ENCODE measurements around the gene MANSC4. TPM values are rescaled to one million over a fixed set of nuclear protein-coding genes. Genes with fewer than 3 reads are reported as not detected.

MANSC4 gene
- total RNA-seq, 1 donor from 2014 or later, result not detected

DNA sequence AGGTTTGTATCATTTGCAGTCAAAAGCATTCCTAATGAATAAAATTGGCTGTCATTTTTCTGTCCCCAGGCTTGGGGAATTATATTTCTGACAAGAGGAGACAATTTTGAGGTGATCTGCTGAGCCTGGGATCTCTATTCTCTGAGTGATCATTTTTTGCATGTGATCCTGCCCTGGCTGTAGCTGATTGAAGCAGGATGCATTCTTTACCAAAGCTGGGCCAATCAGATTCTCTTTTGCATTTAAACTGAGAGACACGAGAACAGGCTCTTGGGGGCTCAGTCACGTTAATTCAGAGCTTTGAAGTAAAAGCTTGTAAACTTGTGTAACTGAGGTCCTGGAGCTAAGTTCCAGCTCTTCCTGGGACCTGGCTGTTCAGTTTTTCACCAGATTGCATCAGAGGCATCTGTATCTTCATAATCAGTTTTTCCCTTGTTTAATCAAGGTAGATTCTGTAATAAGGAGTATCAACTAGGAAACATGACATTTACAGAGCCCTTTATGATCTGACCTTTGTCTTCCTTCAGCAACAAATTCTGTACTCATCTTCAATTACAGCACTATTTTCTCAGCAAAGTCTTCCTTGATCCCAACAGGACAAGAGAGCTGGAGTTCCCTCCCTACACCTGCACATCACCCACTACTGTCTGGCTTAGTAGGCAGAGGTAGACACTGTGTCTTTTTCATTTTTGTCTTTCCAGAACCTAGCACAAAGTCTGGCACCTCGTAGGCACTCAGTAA is 35.0 kb upstream of the MANSC4 start:
- TF ChIP-seq, protein P1, sequence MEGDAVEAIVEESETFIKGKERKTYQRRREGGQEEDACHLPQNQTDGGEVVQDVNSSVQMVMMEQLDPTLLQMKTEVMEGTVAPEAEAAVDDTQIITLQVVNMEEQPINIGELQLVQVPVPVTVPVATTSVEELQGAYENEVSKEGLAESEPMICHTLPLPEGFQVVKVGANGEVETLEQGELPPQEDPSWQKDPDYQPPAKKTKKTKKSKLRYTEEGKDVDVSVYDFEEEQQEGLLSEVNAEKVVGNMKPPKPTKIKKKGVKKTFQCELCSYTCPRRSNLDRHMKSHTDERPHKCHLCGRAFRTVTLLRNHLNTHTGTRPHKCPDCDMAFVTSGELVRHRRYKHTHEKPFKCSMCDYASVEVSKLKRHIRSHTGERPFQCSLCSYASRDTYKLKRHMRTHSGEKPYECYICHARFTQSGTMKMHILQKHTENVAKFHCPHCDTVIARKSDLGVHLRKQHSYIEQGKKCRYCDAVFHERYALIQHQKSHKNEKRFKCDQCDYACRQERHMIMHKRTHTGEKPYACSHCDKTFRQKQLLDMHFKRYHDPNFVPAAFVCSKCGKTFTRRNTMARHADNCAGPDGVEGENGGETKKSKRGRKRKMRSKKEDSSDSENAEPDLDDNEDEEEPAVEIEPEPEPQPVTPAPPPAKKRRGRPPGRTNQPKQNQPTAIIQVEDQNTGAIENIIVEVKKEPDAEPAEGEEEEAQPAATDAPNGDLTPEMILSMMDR (IDR thresholded peaks at IDR 0.05; ENCODE audit: insufficient read depth, low read length, poor library complexity, severe bottlenecking), result no peak
- Histone ChIP-seq H3K27me3 (ENCODE audit: control insufficient read depth, insufficient read depth, low read length) (no peaks in the 10 kb centered on the region), H3K4me3 (ENCODE audit: low read depth, low read length) (no peak overlapping the region), H3K36me3 (ENCODE audit: control insufficient read depth, insufficient read depth, low read length) (no peaks in the 10 kb centered on the region)
- no peak for DNase-seq (ENCODE audit: low read depth)

DNA sequence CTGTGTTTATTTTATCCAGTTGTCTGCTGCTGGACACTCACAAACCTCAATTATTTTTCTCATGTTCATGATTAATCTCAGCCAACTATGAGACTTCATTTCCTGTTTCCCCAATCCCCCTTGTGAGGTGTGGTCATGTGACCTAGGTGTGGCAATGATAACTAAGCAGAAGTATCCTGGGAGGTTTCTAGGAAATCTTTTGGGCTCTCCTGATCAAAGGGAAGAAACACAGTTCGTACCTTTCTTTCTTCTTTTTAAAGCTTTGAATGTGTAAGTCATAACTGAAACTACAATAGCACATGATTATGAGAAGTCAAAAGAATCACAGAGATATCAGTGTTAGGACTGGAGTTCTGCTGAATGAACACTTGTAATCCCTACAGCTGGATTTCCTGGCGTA is 34.4 kb upstream of the MANSC4 start:
- DNase-seq (ENCODE audit: low read depth), result no peak
- TF ChIP-seq, protein P1 (IDR thresholded peaks at IDR 0.05; ENCODE audit: insufficient read depth, low read length, poor library complexity, severe bottlenecking), result no peak

DNA sequence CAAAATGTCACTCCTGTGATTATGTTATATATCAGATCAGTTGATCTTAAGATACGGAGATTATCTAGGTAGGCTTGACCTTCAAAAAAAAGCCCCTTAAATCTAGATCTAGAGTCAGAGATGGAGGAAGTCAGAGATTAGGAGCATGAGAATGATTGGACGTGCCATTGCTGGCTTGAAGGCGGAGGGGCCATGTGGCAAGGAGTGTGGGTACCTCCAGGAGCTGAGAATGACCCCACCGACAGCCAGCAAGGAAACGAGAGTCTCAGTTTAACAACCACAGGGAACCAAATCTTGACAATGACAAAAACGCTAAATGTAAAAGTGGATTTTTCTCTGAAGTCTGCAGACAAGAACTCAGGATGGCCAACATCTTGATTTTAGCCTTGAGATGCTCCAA is 32.5 kb upstream of the MANSC4 start:
- no peaks in the 10 kb centered on the region for H3K27me3 ChIP-seq (ENCODE audit: control insufficient read depth, insufficient read depth, low read length)
- TF ChIP-seq, protein P1 (IDR thresholded peaks at IDR 0.05; ENCODE audit: insufficient read depth, low read length, poor library complexity, severe bottlenecking), result no peak
- no peak for DNase-seq (ENCODE audit: low read depth)
- H3K4me3 ChIP-seq (ENCODE audit: low read depth, low read length), result no peak overlapping the region
- no peaks in the 10 kb centered on the region for H3K36me3 ChIP-seq (ENCODE audit: control insufficient read depth, insufficient read depth, low read length)

More for the DNA sequence above, 34.4 kb upstream of the MANSC4 start:
- Histone ChIP-seq H3K4me3 (ENCODE audit: low read depth, low read length) (no peak overlapping the region), H3K27me3 (ENCODE audit: control insufficient read depth, insufficient read depth, low read length) (no peaks in the 10 kb centered on the region), H3K36me3 (ENCODE audit: control insufficient read depth, insufficient read depth, low read length) (no peaks in the 10 kb centered on the region)

DNA sequence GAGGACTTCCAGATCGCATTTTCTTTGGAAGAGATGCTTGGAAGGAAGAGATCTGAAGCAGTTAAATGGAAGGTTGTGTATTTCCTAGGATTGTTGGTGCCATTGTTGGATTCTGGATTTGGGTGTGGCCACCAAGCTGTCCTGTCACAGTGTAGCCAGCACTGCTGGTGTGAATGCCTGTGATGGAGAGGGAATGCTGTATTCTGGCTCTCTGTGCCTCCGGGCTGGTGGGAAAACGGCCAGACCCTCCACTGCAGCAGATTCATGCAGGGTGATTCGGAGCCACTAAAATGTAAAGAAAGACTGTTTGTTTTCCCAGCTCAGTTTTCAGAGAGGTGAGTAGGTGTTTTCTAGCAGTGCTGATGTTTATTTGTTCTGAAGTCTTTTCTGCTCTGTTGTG is 30.7 kb upstream of the MANSC4 start:
- TF ChIP-seq, protein P1 (IDR thresholded peaks at IDR 0.05; ENCODE audit: insufficient read depth, low read length, poor library complexity, severe bottlenecking), result no peak
- Histone ChIP-seq H3K4me3 (ENCODE audit: low read depth, low read length) (no peak overlapping the region), H3K27me3 (ENCODE audit: control insufficient read depth, insufficient read depth, low read length) (no peaks in the 10 kb centered on the region), H3K36me3 (ENCODE audit: control insufficient read depth, insufficient read depth, low read length) (no peaks in the 10 kb centered on the region)
- DNase-seq (ENCODE audit: low read depth), result no peak

DNA sequence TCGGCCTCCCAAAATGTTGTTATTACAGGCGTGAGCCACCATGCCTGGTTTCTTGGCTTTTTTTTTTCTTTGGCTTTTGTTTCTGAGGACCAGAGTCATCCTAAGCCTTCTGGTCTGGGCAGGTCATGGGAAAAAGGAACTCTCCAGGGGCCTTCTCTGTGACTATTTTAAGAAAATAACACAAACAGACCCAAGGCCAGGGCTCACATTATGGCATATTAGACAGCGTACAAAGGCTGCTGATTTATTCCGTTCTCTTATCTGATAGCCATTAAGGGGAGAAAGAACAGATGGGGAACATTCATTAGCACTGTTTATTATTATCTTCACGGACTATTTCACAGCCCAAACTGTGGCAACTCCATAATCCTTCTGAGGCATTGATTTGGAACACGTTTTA is 28.8 kb upstream of the MANSC4 start:
- TF ChIP-seq, protein P1 (IDR thresholded peaks at IDR 0.05; ENCODE audit: insufficient read depth, low read length, poor library complexity, severe bottlenecking), result no peak
- H3K36me3 ChIP-seq (ENCODE audit: control insufficient read depth, insufficient read depth, low read length), result no peaks in the 10 kb centered on the region
- DNase-seq (ENCODE audit: low read depth), result no peak
- no peaks in the 10 kb centered on the region for H3K27me3 ChIP-seq (ENCODE audit: control insufficient read depth, insufficient read depth, low read length)
- H3K4me3 ChIP-seq (ENCODE audit: low read depth, low read length), result no peak overlapping the region

All from kidney epithelial cell (primary cell).